NCI-H2196 treated with DMSO at 0.1 percent for 48 hours (cell line): Measurements from ENCODE around the gene ZRANB3.
A peak's percentile ranks its signal among the peaks of the same experiment; 100 is the strongest.
"Not testable (repeated sequence)": the region's sequence is repeated elsewhere in the genome, so short reads cannot be mapped to it uniquely, and the experiment has no call there.

Experiments
- DNase-seq: peaks from one replicate; lab custom pipeline; 2025; ENCODE audit not compliant: unreplicated experiment; lab: John Stamatoyannopoulos, UW

The ZRANB3 gene

GRCh38 chr2:135337071-135337470 lies 193.9 kb downstream of the ZRANB3 start:
- peak; percentile 26 for DNase-seq

GRCh38 chr2:135335256-135335655 lies 195.8 kb downstream of the ZRANB3 start:
- DNase-seq = no peak

- no peak for DNase-seq
Observed at GRCh38 chr2:135327146-135327545, 203.9 kb downstream of the ZRANB3 start.

GRCh38 chr2:135320465-135321355 lies 210.3 kb downstream of the ZRANB3 start:
- DNase-seq = no peak

- DNase-seq = no peak
Observed at GRCh38 chr2:135318808-135319207, 212.2 kb downstream of the ZRANB3 start.

GRCh38 chr2:135317375-135317774 lies 213.6 kb downstream of the ZRANB3 start:
- no peak for DNase-seq

GRCh38 chr2:135311962-135312361 lies 219.1 kb downstream of the ZRANB3 start:
- no peak for DNase-seq

GRCh38 chr2:135311268-135311667 lies 219.8 kb downstream of the ZRANB3 start:
- no peak for DNase-seq

- DNase-seq = no peak
Observed at GRCh38 chr2:135304694-135305093, 226.3 kb downstream of the ZRANB3 start.

- no peak for DNase-seq
Observed at GRCh38 chr2:135299658-135300244, 231.3 kb downstream of the ZRANB3 start.

- DNase-seq = no peak
Observed at GRCh38 chr2:135299165-135299564, 231.9 kb downstream of the ZRANB3 start.

- not testable (repeated sequence) for DNase-seq
Observed at GRCh38 chr2:135287121-135287520, 243.9 kb downstream of the ZRANB3 start.

- no peak for DNase-seq
Observed at GRCh38 chr2:135285391-135285790, 245.6 kb downstream of the ZRANB3 start.

- DNase-seq = no peak
Observed at GRCh38 chr2:135281379-135281778, 249.6 kb downstream of the ZRANB3 start.

- no peak for DNase-seq
Observed at GRCh38 chr2:135279209-135279608, 251.8 kb downstream of the ZRANB3 start.

GRCh38 chr2:135276525-135276924 lies 254.5 kb downstream of the ZRANB3 start:
- DNase-seq = no peak

- DNase-seq = no peak
Observed at GRCh38 chr2:135271006-135271405, 260.0 kb downstream of the ZRANB3 start.

- no peak for DNase-seq
Observed at GRCh38 chr2:135265960-135266490, 265.0 kb downstream of the ZRANB3 start.

- DNase-seq = no peak
Observed at GRCh38 chr2:135259123-135259522, 271.9 kb downstream of the ZRANB3 start.

- no peak for DNase-seq
Observed at GRCh38 chr2:135258193-135258592, 272.8 kb downstream of the ZRANB3 start.

- no peak for DNase-seq
Observed at GRCh38 chr2:135257383-135258090, 273.5 kb downstream of the ZRANB3 start.
